Activated CD4-positive, alpha-beta T cell treated with anti-CD3 and anti-CD28 coated beads, Interleukin-2, amount 50 U/mL, for 1 hour (primary cell): Measurements from ENCODE around the gene EFNB2.

Source experiments
- DNase-seq: peaks from one replicate; pipeline ENCODE4 v3.0.0-alpha.2; 2020

Gene EFNB2

DNA sequence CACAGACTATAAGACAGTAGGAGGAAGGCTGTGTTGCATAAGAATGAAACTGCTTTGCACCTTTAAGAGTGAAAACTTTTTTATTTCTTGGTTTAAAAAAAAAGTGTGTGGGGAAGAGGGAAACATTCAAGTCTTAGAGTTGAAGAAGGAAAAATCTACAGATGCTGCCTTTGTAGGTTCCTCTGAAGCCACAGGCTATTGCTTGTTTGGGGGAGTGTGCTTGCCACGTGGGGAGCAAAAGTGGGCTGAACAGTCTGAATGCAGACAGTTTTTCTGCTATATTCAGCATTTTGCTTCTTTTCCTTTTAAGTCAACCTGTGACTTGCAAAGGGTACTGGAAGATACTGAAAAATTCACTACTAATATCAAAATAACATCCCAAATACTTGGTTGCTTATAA lies 36.9 kb downstream of the EFNB2 start:
- no peak for DNase-seq

DNA sequence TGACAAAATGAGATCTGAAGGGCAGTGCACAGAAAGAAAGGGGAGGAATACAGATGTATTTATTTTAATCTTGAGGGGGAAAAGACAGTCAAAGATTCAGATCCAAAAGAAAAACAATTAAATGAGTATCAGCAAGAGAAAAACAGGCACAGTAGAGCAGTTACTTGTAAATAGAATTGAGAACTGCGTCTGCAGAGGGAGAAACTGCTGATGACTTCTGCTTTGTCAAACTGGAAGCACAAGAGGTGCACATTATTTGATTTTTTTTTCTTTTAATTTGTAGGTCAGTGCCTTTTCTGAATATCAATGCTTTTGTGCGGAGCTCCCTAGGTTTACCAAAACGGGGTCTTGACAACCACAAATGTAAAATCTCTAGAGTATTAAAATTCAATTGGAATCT lies 37.3 kb downstream of the EFNB2 start:
- no peak for DNase-seq

DNA sequence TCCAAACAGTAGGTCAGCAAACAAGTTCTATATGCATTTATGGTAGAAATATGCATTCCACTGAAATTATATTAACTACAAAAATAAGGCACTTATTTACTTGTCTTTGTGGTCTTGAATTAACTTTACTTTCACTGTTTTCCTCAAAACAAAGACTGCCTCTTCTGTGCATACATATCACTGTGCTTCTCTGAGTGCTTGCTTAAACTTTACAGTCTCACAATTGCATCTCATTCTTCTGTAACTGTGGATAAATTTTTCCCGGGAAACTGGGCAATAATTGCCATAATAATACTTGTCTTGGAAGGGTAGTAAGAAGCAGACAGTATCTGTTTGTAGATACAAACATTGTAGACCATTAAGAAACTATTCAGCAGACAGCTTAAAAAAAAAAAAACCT lies 38.4 kb downstream of the EFNB2 start:
- DNase-seq = no peak

DNA sequence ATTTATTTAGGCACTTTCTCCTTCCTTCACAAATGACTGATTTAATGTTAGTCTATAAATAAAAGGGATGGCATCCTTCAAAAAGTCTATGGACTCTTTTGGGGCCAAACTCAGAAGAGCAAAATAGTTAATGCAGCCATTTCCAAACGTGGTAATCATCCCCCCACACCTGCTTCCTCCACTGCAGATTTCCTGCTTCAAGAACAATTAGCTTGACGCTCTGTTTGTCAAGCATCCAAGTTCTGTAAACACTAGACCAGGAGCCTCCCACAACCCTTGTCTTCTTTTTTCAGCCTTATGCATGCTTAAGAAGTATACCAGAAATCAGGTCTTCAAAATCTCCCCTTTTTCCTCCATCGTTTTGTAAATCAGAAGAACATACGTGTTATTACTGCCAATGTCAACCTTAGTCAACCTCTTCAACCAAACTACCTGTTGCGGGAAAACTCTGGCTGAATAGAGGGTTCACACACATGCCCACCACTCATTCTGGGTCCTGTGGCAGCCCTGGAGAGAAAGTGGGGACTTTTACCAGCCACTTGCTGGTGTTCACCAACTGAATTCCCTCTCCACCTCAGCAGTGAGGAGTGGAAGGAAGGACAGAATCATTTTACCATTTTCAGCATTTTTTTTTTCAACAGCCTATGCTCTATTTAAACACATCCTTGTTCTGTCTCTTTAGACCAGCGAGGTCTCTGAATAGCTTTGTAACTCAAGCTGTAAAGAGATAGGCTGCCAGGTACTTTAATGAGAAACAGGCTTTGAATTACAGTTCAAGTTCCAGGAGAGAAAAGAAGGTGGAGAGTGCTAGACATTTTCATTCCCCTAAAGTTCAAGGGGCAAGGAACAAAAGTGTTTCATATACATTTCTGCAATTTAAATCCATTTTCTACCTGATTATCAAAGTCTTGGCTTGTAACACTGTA lies 39.1 kb downstream of the EFNB2 start:
- no peak for DNase-seq

DNA sequence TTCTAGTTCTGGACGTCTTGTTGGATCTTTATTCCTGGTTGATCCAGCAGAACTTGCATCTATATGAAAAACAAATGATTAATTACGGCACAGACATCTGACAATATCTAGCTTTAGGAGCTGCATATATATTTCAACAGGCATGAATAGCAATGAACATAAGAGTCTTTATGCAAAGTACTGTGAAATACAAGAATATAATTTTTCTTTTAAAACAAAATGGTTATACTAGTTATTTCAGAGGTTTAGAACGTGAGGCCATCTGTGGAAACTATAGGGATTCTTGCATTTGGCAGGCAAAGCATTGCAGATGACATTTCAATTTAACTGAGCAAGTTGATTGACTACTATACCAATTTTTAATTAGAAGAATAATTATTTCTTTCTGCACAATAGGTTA lies 40.5 kb downstream of the EFNB2 start:
- DNase-seq = no peak

DNA sequence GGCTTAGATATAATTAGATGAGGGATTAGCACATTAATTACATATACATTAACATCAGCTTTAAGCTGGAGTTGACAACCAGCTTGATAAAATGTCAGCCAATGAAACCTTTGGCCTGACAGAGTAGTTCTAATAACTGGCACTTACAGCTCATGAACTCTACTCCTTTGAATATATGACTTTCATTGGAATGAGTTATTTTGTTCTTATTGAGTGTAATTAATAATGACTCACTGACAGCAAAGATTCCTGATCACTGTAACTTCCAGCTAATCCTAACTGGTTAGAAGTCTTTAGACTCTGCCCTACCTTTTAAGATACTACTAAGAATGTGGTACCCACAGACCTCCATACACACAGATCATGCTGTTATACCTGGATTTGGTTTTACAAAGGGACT lies 41.0 kb downstream of the EFNB2 start:
- DNase-seq = no peak

DNA sequence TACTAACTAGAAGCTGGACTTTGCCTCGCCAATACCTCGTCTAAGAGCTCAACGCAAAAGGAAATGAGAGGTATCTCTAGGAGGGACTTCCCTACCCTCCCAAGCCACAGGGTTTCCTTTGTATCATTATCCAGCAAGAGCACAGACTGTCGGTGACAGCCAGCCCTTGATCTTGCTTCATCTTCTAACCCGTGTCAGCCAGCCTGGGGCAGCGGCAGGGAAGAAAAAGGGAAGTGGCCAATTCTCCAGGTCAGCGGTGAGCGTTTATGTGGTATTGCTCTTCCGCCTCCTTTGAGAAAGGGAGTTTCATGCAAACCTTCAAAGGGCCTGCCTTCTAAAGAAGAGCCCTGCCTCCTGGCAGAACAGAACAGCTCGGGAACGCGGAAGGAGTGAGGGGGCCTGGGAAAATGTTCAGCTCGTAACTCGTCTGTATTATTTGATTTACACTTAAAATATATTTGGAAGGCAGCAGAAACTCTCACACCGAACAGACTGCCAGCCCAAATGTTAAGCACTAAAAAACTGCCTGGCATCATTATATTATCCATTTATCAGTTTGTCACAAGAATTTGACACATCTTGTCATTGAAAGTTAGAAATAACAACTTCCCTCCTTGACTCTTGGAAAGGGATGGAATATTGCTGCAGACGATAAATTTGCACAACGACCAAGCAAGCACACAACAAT lies 41.8 kb downstream of the EFNB2 start:
- no peak for DNase-seq

DNA sequence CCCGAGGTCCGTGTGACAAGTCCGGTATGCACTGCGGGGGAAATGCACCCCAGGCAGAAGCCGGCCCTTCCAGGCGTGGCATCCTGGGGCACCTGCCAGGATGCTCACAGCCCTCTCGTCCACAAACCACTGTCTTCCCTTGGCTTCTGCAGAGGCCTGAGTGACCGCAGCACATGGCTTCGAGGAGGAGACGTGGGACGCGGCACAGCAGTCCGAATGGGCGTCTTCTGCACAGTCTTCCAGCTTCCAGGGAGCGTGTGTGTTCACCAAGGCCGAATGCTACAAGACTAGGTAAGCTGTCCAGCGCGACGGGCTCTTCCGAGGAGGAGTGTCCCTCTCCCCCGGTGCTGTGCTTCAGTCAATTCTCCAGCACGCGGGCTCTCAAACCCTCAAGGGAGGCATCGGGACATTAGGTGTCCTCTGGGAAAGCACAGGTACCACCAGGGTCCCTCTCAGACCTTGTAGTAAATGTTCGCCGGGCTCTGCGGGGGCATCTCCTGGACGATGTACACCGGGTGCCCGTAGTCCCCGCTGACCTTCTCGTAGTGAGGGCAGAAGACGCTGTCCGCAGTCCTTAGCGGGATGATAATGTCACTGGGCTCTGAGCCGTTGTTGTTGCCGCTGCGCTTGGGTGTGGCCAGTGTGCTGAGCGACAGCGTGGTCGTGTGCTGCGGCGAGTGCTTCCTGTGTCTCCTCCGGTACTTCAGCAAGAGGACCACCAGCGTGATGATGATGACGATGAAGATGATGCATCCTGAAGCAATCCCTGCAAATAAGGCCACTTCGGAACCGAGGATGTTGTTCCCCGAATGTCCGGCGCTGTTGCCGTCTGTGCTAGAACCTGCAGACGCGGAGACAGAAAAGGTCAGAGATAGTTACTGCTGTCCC lies 42.6 kb downstream of the EFNB2 start:
- no peak for DNase-seq

DNA sequence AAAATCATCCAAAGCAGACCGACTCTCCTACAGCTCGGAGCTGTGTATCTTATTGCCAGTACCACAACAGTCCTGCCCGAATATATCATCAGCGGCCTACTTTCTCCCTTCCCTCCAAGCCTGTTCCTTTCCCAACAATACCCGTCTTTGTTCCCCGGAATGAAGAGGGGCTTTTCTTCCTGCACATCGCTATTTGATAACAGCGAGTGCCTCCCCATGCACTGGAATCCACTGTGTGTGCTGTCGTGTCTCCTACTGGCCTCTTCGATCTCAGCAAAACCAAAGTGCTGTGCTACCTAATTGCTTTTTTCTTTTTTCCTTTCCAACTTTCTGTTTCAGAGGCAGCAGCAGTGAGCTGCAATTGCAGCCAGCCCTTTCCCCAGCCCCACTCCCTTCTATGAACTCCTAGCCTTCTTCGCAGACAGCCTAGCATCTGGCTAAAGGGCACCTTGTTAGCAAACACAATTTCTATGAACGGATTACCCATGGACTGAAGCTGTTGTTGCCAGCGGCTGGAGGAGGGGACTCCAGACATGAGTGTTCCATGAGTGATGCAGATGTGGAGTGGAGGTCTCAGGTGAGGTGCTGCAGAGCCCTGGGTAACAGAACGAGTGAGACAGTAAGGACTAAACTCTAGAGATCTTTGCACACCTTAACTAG lies 43.4 kb downstream of the EFNB2 start:
- DNase-seq = no peak

DNA sequence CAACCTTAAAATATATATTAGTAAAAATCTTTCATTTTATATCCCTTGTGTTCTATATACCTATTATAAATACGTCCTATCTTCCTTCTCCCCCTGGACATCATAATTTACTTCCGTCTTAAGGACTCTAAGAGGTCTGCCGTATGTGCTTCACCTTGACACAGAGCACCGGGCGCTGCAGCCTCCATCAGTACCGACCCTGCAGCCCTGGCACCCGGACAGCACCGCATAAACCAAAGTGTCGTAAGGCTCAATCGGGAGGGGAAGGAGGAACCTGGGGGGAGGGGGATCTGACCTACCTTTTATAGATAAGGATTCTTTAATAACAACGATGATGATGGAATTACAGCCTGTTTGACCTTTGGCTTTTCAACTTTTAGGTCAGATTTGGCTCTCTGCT lies 44.0 kb downstream of the EFNB2 start:
- no peak for DNase-seq

DNA sequence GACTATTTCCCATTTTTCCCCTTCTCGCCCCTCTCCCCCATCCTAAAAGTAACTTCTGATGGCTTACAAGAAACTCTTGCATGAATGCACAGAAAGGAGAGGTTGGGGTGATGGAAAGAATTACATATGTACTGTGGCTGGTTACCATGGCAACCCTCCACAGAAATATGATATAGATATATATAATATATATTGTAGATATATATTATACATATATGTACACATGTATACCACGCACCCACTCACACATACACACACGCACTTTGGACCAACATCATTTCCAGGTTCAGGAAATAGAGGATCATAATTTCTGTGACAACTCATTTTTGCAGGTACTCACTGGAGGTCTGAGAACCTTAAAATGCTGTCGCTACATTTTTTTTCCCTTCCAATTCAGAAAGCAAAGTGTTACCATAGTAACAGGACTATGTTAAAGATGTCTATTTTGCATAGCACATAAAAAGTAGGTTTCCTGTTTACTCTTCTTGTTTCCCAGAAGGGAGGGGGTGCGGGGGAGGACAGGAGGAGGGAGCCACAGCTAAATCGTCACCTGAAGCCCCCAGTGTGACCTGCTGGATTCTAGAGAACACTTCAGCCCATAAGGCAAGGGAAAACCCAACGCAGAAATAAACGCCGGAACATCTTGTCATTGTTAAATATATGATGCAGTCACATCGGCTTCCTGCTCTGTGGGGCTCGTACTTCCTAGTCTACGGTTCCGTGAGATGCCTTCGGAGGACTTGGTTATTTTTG lies 44.7 kb downstream of the EFNB2 start:
- DNase-seq = no peak

DNA sequence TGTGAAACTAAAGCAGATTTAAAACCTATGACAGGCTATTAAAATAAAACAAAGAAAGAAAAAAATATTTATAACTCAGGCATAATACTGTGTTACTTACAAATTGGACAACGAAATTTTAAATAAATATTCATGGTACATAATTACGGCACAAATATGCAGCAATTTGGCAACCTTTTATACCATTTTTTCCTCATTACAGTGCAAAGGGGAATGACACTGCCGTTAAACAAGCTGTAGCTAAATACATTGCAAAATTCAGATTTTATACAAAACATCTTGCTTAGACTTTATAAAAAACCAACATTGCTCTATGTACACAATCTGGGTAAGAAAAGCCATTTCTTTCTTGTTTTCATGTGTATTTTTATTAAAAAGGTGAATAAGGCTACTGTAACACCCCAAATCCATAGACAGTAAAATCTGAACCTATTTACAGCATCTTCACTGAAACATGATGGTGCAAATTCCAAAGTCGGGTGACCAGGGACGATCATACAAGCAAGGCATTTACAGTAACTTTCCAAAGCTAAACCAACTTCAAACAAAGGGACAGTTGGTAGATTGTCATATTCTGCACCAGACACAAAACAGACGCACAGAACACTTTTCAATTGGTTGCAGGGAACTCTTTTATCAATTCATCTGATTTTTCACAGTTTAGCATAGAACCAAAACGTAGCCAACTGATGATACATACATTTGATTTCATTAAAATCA lies 45.5 kb downstream of the EFNB2 start:
- no peak for DNase-seq

DNA sequence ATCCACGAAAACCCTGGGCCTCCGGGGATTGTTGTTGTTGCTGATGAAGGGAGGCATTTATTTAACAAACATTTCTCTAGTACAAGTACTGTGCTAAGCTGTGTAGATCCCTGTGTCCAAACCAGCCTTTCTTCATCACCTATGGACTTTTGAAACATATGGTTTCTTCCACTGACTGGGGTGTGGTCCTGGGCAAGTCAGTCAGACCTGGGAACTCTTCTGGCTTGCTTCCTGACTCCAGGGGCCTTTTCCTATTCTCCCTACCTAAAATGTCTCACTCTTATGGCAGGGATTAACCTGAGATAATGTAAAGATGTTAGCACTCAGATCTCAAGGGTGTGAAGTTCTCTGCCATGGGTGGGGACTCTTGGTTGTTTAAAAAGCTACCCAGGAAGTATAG lies 46.8 kb downstream of the EFNB2 start:
- no peak for DNase-seq

DNA sequence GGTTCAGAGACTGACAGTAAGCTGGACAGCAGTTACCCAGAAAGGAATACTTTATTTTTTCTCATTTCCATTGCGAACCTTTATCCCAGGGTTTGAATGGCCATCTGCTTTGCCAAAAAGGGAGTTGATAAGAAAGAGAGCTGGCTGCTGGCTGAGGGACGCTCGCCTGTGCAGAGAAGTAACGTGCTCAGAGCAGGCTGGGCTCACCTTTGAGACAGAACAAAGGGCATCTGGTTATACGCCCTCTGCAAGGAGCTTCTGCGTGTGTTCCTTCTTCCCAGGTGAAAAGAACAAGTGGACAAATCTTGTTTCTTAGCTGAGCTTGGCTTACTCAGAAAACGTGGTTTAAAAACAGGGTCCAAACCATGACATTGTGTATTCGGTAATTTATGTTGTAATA lies 47.4 kb downstream of the EFNB2 start:
- DNase-seq = no peak

DNA sequence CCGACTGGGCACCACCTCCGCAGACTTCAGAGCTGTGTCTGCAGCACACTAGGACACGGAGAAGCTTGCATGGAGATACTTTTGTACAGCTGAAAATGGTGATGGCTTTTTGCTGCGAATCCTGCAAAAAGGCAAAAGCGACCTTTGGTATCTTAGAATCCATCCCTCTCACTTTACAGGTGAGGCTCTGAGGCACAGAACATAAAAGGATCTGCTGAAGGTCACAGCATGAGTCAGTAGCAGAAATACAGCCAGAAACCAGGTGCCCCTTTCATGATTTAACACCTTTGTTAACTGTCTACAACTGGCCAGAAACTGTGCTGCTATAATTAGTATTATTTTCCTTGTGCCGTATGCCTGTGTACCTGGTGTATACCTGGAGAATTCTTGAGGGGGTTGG lies 48.3 kb downstream of the EFNB2 start:
- no peak for DNase-seq

DNA sequence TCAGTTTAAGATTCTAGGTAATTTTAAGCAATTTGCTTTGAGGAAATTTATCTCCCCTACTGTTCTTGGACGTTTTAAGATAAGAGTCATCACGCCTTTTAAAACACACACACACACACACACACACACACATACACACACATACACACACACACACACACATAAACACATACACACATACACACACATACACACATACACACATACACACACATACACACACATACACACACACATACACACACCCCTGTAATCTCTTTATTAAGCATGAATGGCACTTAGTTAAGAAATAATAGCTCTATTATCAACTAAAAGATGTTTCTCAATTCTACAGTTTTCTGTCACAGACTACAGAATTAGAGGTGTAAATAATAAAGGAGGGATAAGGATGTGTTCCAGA lies 49.2 kb downstream of the EFNB2 start:
- no peak for DNase-seq

DNA sequence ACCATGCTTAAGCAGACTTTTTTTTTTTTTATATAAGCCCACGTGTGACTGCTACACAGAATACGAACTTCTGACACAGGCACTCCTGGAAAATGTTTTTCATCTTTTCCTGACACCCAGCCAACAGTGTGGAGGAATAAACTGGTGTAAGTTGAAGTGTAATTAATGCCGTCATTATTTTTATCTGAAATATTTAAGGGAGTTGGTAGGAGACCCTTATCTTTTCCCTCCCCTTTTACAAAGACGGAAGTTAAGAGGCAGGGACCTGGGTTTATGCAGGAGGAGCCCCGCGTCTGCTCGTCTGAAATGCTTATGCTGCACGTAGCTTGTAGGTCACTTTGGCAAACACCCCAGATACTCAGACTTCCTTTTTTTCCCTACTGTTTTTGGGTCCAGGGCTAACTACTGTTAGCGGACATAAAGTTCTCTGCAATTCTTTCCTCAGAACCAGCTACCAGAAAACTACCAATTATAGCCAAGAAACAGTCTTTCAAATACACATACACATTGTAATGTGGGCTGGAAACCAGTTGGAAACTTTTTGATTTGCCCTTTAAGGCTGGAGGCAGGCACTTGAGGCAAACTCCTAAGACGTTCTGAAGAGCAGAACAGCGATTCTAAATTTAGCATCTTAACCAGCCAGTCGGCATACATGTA lies 50.8 kb downstream of the EFNB2 start:
- DNase-seq = no peak

DNA sequence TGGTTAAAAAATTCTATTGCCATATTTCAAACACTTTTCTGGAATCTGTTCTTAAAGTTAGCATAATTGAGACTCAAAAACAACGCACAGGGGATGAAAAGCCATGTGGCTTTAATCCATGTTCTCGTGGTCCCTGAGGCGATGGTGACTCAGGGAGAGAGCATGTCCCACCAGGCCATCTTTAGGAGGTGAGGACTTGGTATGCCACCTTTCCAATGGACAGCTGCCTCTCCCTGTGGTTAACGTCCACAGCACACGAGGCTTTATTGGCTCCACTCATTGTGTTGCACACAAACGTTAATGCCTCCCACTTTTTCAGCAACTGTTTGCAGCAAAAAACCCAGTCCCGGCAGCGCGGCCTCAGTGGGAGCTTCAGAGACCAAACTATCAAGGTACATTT lies 51.4 kb downstream of the EFNB2 start:
- DNase-seq = no peak

DNA sequence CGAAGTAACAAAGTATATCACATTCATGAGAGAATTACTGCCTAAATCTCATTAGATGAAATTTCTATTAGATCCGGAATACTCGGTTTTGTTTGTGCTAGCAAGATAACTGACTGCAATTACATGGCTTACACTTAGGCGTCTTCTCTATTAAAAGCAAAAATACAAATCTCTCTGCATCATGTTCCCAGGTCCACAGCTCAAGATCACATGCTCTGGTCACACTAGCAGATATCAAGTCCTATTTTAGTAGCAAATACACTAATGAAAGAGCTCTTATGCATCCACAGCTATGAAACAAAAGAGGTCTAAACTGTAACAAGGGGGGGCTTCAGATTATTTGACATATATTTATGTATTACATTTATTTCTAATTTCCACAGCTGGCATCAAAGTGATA lies 53.5 kb downstream of the EFNB2 start:
- no peak for DNase-seq

DNA sequence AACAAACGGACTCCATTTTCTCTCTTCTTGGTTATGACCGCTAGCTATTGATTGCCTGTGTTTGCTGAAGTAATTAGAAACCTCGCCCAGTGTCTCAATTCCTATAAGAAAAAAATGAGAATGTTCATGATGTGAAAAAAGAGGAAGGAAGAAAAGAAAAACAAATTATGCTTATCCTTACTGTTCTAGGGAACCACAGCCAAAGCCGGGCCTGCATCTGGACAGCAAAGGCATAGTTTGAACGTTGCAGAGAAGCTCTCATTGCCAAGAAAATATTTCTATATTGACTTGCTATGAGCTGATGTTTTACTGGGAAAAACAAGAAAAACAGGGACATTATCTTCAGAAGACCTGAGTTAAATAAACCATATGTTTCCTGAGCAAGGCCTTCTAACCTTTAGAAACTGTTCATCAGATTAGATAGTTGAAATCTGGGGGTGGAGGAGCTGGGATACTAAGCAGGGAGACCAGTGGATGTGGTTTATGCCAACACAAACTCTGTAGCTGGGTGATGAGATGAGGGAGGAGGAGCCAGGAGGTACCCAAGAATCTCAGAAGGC lies 55.0 kb downstream of the EFNB2 start:
- DNase-seq = no peak

DNA sequence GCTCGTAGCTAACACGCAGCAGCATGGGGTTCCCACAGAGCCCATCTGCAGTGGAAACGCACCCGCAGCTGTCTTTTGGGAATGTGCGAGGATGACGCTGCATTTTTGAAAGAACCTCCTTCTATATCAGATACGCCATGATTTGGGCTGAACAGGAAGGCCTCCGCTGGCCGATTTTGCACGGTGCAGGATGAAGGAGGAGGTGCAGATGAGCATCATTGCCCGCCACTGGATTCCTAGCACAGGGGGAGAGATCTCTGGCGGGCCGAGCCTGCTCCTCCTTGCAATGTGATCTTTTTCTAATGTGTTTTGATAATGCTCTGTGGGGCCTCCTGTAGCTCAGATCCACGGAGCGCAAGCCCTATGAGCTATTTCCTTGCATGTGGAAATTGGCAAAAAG lies 55.5 kb downstream of the EFNB2 start:
- DNase-seq = no peak
